Stimulated activated CD8-positive, alpha-beta memory T cell treated with anti-CD3 and anti-CD28 coated beads, Interleukin-15, amount 100 ng/mL, for 24 hours (primary cell): ENCODE results near the gene ZCCHC8.

Experiments
- DNase-seq: peaks from one replicate; pipeline ENCODE4 v3.0.0-alpha.2; 2020; ENCODE audit warnings: low read depth

Gene ZCCHC8

DNA sequence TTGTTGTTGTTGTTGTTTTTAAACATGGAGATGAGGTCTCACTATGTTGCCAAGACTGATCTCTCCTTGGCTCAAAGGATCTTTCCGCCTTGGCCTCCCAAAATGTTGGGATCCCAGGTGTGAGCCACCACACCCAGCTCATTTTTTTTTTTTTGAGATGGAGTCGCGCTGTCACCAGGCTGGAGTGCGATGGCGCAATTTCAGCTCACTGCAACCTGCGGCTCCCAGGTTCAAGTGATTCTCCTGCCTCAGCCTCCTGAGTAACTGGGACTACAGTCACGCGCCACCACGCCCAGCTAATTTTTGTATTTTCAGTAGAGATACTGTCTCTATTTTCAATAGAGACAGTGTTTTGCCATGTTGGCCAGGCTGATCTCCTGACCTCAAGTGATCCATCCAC is 73.3 kb downstream of the ZCCHC8 start:
- DNase-seq, result no peak

DNA sequence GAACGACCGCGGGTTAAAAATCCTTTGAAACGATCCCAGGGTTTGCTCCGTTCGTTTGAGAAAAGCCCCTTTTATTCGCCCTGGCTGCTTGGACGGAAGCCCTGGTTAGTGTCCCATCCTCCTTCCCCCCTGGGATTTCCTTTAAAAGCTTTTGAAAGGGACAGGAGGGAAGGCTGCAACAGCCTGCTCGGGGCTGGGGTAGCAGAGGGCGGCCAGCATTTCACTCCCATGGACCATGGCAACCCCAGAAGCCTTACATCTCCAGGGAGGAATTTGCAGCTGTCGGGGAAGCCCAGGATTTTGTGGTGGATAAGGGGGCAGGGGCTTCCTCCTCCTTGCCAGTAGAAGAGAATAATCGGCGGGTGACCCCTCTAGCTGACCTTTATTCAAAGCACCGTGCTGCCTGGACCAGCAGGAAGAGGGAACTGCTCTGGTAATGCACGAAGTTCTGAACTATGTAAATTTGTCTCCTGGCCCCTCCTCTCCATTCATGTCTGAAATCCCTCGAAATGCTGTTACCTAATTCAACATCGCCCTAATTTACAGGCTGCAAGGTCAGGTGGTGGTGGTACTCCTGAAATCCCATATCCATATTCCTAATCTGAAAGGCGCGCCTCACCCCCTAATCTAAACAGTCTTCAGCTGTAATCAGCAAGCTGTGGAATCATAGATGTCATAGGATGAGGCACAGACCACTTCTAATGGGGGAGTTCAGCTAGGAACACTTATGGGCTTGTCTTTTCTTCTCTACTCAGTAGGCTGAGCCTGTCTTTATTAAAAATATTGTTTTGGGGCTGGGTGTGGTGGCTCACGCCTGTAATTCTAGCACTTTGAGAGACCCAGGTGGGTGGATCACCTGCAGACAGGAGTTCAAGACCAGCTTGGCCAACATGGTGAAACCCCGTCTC is 77.2 kb downstream of the ZCCHC8 start:
- DNase-seq, result no peak

DNA sequence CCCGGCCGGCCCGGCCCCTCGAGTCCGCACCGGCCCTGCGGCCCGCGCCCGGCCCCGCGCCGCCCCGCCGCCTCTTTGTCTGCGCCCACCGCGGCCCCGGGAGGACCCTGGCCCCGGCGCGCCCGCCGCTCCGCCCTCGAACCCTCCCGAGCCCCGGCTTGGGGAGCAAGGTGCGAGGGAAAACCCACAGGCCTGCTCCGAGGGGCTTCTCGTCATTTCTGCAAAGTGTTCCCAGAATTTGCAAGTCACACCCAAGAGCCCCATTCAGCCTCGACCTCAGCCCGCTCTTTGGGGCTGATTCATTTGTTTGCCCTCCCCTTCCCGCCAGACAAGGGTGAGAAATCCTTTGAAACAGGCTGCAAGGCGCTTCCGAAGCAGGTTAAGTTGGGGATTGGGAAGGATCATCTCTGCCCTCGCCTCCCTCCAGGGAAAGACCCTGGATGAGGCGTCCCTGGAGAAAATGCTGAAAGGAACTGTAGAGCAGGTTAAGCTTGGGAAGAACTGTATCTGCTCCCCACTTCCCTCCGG is 77.9 kb downstream of the ZCCHC8 start:
- no peak for DNase-seq

DNA sequence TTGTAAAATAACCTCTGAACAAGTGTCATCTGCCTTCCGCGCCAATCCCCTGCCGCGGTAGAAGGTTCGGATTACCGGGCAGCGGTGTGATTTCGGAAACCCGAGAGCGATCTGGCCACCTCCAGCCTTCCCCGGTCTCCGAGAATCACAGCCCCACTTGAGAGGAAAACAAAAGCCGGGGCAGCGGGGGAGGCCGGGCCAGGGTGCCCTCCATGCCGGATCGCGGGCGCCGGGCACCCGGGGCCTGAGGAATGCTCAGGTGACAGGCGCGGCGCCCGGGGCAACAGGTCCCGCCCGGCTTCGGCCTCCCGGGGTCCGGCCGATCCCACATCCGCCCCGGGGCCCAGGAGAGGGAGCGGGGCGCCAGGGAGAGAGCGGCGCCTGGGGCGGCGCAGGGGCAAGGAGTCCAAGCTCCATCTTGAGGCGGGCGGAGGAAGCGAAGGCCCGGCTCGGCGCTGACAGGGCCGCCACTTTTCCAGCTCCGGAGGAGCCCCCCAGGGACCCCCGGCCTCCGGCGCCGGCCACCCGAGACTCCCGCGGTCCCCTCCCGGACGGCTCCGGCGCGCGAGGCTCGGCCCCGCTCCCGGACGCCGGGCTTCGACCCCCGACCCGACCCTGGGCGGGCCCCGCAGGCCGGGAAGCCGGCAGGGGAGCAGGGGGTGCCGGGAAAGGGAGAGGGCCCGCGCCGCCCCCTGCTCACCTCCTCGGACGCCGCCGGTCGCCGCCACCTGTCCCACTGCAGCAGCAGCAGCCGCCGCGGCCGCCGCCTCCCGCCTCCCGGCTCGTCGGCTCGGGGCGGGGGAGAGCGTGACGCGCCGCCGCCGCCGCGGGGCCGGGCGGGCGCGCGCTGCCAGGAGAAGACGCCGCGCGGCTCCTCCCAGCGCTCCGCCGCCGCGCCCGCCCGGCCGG is 78.7 kb downstream of the ZCCHC8 start, which contains the start of gene CLIP1:
CLIP1 (minus strand) TSS at position 849 of the 909 bp plus-strand sequence. CDS start 42,217 bp downstream, outside the sequence.
- peak; percentile 40 for DNase-seq
